ENCODE data around the gene LRRK1.

Gene LRRK1

GRCh38 chr15:101062063-101062462, 142.9 kb downstream of the LRRK1 start:
- no peak overlapping the region for H3K27ac ChIP-seq
- TF ChIP-seq, protein P1, sequence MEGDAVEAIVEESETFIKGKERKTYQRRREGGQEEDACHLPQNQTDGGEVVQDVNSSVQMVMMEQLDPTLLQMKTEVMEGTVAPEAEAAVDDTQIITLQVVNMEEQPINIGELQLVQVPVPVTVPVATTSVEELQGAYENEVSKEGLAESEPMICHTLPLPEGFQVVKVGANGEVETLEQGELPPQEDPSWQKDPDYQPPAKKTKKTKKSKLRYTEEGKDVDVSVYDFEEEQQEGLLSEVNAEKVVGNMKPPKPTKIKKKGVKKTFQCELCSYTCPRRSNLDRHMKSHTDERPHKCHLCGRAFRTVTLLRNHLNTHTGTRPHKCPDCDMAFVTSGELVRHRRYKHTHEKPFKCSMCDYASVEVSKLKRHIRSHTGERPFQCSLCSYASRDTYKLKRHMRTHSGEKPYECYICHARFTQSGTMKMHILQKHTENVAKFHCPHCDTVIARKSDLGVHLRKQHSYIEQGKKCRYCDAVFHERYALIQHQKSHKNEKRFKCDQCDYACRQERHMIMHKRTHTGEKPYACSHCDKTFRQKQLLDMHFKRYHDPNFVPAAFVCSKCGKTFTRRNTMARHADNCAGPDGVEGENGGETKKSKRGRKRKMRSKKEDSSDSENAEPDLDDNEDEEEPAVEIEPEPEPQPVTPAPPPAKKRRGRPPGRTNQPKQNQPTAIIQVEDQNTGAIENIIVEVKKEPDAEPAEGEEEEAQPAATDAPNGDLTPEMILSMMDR (conservative IDR thresholded peaks at IDR 0.05) = no peak

DNA sequence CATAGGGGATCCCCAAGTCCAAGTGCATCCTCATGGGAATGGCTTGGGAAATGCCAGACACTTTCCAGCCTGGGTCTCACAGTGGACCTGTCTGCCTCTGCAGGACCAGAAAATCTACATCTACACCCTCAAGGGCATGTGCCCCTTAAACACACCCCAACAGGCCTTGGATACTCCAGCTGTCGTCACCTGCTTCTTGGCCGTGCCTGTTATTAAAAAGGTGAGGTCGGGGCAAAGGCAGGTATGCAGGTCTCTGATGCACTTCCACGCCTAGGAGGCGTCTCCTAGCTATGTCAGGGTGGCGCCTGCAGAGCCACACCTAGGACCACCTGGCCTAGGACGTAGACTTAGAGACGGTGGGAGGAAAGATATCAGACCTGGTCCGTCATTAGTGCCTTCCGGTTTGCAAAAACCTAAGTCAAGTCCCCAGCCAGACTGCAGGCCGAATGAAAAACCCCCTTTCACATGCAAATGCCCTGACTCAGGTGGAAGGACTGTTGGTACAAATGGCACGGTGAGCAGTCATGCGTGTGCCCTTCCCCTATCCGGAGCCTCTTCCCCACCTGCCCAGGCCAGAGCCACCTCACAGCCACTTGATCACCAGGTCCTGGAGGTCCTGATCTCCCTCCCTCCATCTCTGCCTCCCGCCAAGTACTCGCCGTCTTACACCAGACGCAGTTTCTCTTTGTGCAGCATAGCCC, 143.5 kb downstream of the LRRK1 start:
- TF ChIP-seq, protein P1 (conservative IDR thresholded peaks at IDR 0.05) = no peak
- H3K27ac ChIP-seq = no peak overlapping the region

- TF ChIP-seq, protein P1 (conservative IDR thresholded peaks at IDR 0.05) = no peak
- no peak overlapping the region for H3K27ac ChIP-seq
Measured at GRCh38 chr15:101063212-101063611, 144.1 kb downstream of the LRRK1 start.

- H3K27ac ChIP-seq = no peak overlapping the region
- TF ChIP-seq, protein P1 (conservative IDR thresholded peaks at IDR 0.05) = no peak
Measured at GRCh38 chr15:101063891-101064794, 145.0 kb downstream of the LRRK1 start.

- no peak overlapping the region for H3K27ac ChIP-seq
- TF ChIP-seq, protein P1 (conservative IDR thresholded peaks at IDR 0.05) = no peak
Measured at GRCh38 chr15:101064795-101065569, 145.8 kb downstream of the LRRK1 start.

- H3K27ac ChIP-seq = no peak overlapping the region
- TF ChIP-seq, protein P1 (conservative IDR thresholded peaks at IDR 0.05) = no peak
Measured at GRCh38 chr15:101065570-101066221, 146.5 kb downstream of the LRRK1 start.

Measured in VCaP (cell line).